ENCODE measurements around the gene ZNF425.
A peak's percentile ranks its signal among the peaks of the same experiment; 100 is the strongest.
"Not testable (repeated sequence)": the region's sequence is repeated elsewhere in the genome, so short reads cannot be mapped to it uniquely, and the experiment has no call there.

The ZNF425 gene

GRCh38 chr7:149125863-149126661, at the start of gene ZNF425:
Gene ZNF425 (minus strand): TSS chr7:149126324. CDS start chr7:149126213, 111 bp downstream.
- DNase-seq, result peak; percentile 75 to 86

GRCh38 chr7:149175150-149175549, 49.0 kb upstream of the ZNF425 start:
- DNase-seq, result no peak

GRCh38 chr7:149172534-149172920, 46.4 kb upstream of the ZNF425 start:
- no peak for DNase-seq

GRCh38 chr7:149171892-149172533, 45.9 kb upstream of the ZNF425 start:
- no peak for DNase-seq

- DNase-seq, result no peak
These were observed 40.7 kb upstream of the ZNF425 start for GRCh38 chr7:149166630-149167352.

GRCh38 chr7:149166142-149166541, 40.0 kb upstream of the ZNF425 start:
- DNase-seq, result no peak

GRCh38 chr7:149161241-149161848, 35.2 kb upstream of the ZNF425 start:
- DNase-seq, result no peak

GRCh38 chr7:149156898-149157297, 30.8 kb upstream of the ZNF425 start:
- DNase-seq, result no peak

GRCh38 chr7:149154056-149154455, 27.9 kb upstream of the ZNF425 start:
- no peak for DNase-seq

- no peak for DNase-seq
These were observed 27.2 kb upstream of the ZNF425 start for GRCh38 chr7:149153346-149153745.

- DNase-seq, result no peak
These were observed 24.9 kb upstream of the ZNF425 start for GRCh38 chr7:149150981-149151380.

- DNase-seq, result peak in 1 of 2 experiments; percentile 47
These were observed 21.9 kb upstream of the ZNF425 start for GRCh38 chr7:149147752-149148653.

GRCh38 chr7:149147072-149147751, 21.1 kb upstream of the ZNF425 start, which contains the start of gene ZNF398:
Gene ZNF398 (plus strand): TSS chr7:149147453. CDS start chr7:149147743, 290 bp downstream.
- DNase-seq, result peak; percentile 62 to 68

- no peak for DNase-seq
These were observed 19.1 kb upstream of the ZNF425 start for GRCh38 chr7:149145031-149145845.

- DNase-seq, result not testable (repeated sequence)
These were observed 18.4 kb upstream of the ZNF425 start for GRCh38 chr7:149144436-149144922.

GRCh38 chr7:149141893-149142292, 15.8 kb upstream of the ZNF425 start:
- no peak for DNase-seq

GRCh38 chr7:149140831-149141230, 14.7 kb upstream of the ZNF425 start:
- no peak for DNase-seq

- DNase-seq, result no peak
These were observed 10.0 kb upstream of the ZNF425 start for GRCh38 chr7:149136118-149136517.

GRCh38 chr7:149133028-149133710, 7.0 kb upstream of the ZNF425 start:
- DNase-seq, result no peak
